Upper lobe of right lung (tissue), 1 donor: ENCODE results near the gene PAK5. TPM values are rescaled to one million over a fixed set of nuclear protein-coding genes. Genes with fewer than 3 reads are reported as not detected.

Experiments used
- ATAC-seq: fragments of 200-7000 bp; cut with Tn5 transposase; one replicate; pipeline ENCODE4 v1.9.1; 2020; ENCODE audit warnings: mild to moderate bottlenecking, moderate library complexity
- DNase-seq: peaks from one replicate; pipeline ENCODE4 v3.0.0-alpha.2; 2020
- H3K27ac ChIP-seq: fragments of 200-600 bp; one replicate; pipeline ENCODE4 v1.8.0; 2022
- H3K27me3 ChIP-seq: fragments of 200-600 bp; one replicate; pipeline ENCODE4 v1.8.0; 2022; ENCODE audit warnings: mild to moderate bottlenecking
- H3K36me3 ChIP-seq: fragments of 200-600 bp; one replicate; pipeline ENCODE4 v1.8.0; 2022
- H3K4me1 ChIP-seq: fragments of 200-600 bp; one replicate; pipeline ENCODE4 v1.8.0; 2022
- H3K4me3 ChIP-seq: fragments of 200-600 bp; one replicate; pipeline ENCODE4 v1.8.0; 2022; ENCODE audit warnings: mild to moderate bottlenecking
- H3K9me3 ChIP-seq: fragments of 200-600 bp; one replicate; pipeline ENCODE4 v1.8.0; 2022
- intact Hi-C: fragments of 100-400 bp; cut with DNase I; formaldehyde crosslinking; loops from one replicate; pipeline ENCODE4 v1.11.0; 2022
- total RNA-seq: library from RNA; stranded (reverse); fragmentation: NEBNext Ultra II Directional; extraction: Animal tissue kit (Norgen Biotek cat#: 25700); gene quantifications from one replicate; pipeline ENCODE4 v1.2.1, GENCODE V29; 2021
- TF ChIP-seq, protein P1 (sequence below): fragments of 200-600 bp; IDR thresholded peaks from one replicate; pipeline ENCODE4 v1.8.0; 2022; ENCODE audit warnings: antibody characterized with exemption
- donor health status: DM: no; HTN: yes; CAD: no; lungs with severe emphysema.

The PAK5 gene
- total RNA-seq, 1 donor from 2014 or later: 0.35 TPM

GRCh38 chr20:9637889-9638288, 201.0 kb downstream of the PAK5 start:
- Histone ChIP-seq H3K27ac (no peak overlapping the region), H3K4me3 (no peak overlapping the region), H3K36me3 (no peaks in the 10 kb centered on the region), H3K27me3 (no peaks in the 10 kb centered on the region), H3K4me1 (no peaks in the 10 kb centered on the region), H3K9me3 (no peaks in the 10 kb centered on the region)
- intact Hi-C loops: no loop called here
- DNase-seq: no peak
- TF ChIP-seq, protein P1, sequence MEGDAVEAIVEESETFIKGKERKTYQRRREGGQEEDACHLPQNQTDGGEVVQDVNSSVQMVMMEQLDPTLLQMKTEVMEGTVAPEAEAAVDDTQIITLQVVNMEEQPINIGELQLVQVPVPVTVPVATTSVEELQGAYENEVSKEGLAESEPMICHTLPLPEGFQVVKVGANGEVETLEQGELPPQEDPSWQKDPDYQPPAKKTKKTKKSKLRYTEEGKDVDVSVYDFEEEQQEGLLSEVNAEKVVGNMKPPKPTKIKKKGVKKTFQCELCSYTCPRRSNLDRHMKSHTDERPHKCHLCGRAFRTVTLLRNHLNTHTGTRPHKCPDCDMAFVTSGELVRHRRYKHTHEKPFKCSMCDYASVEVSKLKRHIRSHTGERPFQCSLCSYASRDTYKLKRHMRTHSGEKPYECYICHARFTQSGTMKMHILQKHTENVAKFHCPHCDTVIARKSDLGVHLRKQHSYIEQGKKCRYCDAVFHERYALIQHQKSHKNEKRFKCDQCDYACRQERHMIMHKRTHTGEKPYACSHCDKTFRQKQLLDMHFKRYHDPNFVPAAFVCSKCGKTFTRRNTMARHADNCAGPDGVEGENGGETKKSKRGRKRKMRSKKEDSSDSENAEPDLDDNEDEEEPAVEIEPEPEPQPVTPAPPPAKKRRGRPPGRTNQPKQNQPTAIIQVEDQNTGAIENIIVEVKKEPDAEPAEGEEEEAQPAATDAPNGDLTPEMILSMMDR: no peak
- no peak for ATAC-seq

DNA sequence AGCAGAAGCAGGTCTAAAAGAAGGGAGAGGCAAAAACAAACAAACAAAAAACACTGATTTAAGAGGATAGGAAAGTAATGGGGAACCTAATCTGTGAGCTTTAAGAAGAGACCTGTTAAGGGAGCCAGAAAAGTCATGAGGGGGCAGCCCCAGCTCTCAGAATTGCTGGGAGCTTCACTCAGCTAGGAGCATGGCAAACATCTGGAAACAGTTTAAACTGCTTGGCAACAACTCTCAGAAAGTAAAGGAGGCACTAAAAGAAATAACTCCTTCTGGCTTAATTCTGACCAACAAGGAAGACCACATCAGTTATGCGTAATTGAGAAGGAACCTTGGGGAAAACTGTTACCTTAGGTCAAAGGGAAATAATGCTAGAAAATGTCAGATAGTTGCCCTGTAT, 203.1 kb downstream of the PAK5 start:
- no peaks in the 10 kb centered on the region for H3K9me3 ChIP-seq
- no peaks in the 10 kb centered on the region for H3K27me3 ChIP-seq
- TF ChIP-seq, protein P1: no peak
- H3K4me3 ChIP-seq: no peak overlapping the region
- DNase-seq (no peak), ATAC-seq (no peak)
- no peaks in the 10 kb centered on the region for H3K4me1 ChIP-seq
- no peaks in the 10 kb centered on the region for H3K36me3 ChIP-seq
- H3K27ac ChIP-seq: no peak overlapping the region
- intact Hi-C loops: no loop called here

- Histone ChIP-seq H3K9me3 (no peaks in the 10 kb centered on the region), H3K27ac (no peak overlapping the region), H3K4me3 (no peak overlapping the region), H3K4me1 (no peaks in the 10 kb centered on the region), H3K27me3 (no peaks in the 10 kb centered on the region), H3K36me3 (no peaks in the 10 kb centered on the region)
- DNase-seq (no peak), ATAC-seq (no peak)
- TF ChIP-seq, protein P1: no peak
- intact Hi-C loops: no loop called here
Observed at GRCh38 chr20:9634327-9634726, 204.5 kb downstream of the PAK5 start.

DNA sequence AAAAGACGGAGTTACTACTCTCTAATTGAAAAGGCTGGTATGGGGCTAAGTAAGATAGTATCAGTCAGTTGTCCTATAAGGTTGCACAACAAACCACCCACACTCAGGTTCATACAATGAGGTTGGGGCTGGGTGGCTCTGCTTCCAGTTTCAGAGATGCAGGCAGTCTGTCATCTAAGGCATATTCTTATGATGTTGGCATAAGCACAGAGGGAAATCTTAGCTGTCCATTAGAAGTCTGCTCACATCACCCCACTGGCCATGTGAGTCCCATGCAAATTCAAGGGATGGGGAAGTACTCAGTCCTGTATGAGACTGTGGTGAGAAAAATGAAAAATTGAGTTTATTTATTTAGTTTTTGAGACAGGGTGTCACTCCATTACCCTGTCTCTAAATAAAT, 205.9 kb downstream of the PAK5 start:
- DNase-seq (no peak), ATAC-seq (peak; percentile 48)
- H3K36me3 ChIP-seq: no peaks in the 10 kb centered on the region
- H3K4me1 ChIP-seq: no peaks in the 10 kb centered on the region
- intact Hi-C loops: no loop called here
- no peak overlapping the region for H3K27ac ChIP-seq
- no peak overlapping the region for H3K4me3 ChIP-seq
- H3K9me3 ChIP-seq: no peaks in the 10 kb centered on the region
- TF ChIP-seq, protein P1: no peak
- no peaks in the 10 kb centered on the region for H3K27me3 ChIP-seq

- Histone ChIP-seq H3K36me3 (no peaks in the 10 kb centered on the region), H3K4me3 (no peak overlapping the region), H3K4me1 (no peaks in the 10 kb centered on the region), H3K9me3 (no peaks in the 10 kb centered on the region), H3K27me3 (no peaks in the 10 kb centered on the region), H3K27ac (no peak overlapping the region)
- intact Hi-C loops: no loop called here
- TF ChIP-seq, protein P1: no peak
- ATAC-seq (no peak), DNase-seq (no peak)
Observed at GRCh38 chr20:9632265-9632664, 206.6 kb downstream of the PAK5 start.

DNA sequence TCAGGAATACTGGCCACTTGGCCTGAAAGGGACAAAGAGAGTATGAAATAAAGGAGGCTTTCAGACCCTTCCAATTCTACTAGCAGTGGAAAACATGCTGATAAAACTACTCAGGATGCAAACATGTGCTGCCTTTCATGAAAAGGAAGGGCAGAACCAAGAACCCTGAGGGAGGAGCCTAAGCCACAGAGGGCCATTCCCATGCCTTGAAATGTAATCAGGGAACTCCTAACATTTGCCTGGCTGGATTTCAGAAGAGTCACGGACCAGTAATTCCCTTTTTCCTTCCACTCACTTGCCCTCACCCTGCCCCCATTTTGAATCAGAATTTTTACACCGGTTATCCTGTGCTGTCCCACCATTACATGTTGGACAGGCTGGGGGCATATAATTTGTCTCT, 208.3 kb downstream of the PAK5 start:
- H3K36me3 ChIP-seq: no peaks in the 10 kb centered on the region
- TF ChIP-seq, protein P1: no peak
- intact Hi-C loops: no loop called here
- no peaks in the 10 kb centered on the region for H3K9me3 ChIP-seq
- H3K4me1 ChIP-seq: no peaks in the 10 kb centered on the region
- H3K27ac ChIP-seq: no peak overlapping the region
- ATAC-seq (peak; percentile 45), DNase-seq (no peak)
- no peak overlapping the region for H3K4me3 ChIP-seq
- H3K27me3 ChIP-seq: no peaks in the 10 kb centered on the region
